ENCODE measurements around the gene STN1. TPM values are rescaled to one million over a fixed set of nuclear protein-coding genes. Genes with fewer than 3 reads are reported as not detected.

STN1 gene
- total and polyA plus RNA-seq, 2 experiments from 2014 or later: 20.5 to 20.8 TPM

- no peak for DNase-seq
- peaks cover 9% of the 10 kb centered on the region for H3F3A ChIP-seq (ENCODE audit: insufficient read depth)
- no peaks in the 10 kb centered on the region for H3K27me3 ChIP-seq (replicated peaks; ENCODE audit: insufficient read depth)
- H3K27ac ChIP-seq: no peak overlapping the region
- no peaks in the 10 kb centered on the region for H4K20me1 ChIP-seq (ENCODE audit: insufficient read depth)
- in situ Hi-C loops (cut with MboI): no loop called here
- H3K9me2 ChIP-seq (ENCODE audit: insufficient read depth): no peaks in the 10 kb centered on the region
- H3K79me2 ChIP-seq (ENCODE audit: insufficient read depth): peaks cover 80% of the 10 kb centered on the region
- H3K9me3 ChIP-seq (ENCODE audit: low read depth): no peaks in the 10 kb centered on the region
- H2AFZ ChIP-seq: no peak overlapping the region
- no peak for TF ChIP-seq EZH2phosphoT487 (IDR thresholded peaks at IDR 0.05; ENCODE audit: insufficient read depth, low read depth)
- no peak for TF ChIP-seq EZH2 (IDR thresholded peaks at IDR 0.05; ENCODE audit: insufficient read depth, poor library complexity, severe bottlenecking)
- 94 to 95% methylated on average over 4 of the region's 4 CpGs for WGBS, 2 experiments (ENCODE audit: low coverage in 1 of 2, low lambda C conversion rate in 2 of 2, missing lambda C conversion rate in 2 of 2)
- no peak overlapping the region for H3K4me3 ChIP-seq
- no peaks in the 10 kb centered on the region for H3K36me3 ChIP-seq (ENCODE audit: low read depth)
- no peak overlapping the region for H3K4me2 ChIP-seq (ENCODE audit: unreplicated experiment)
- H3K4me1 ChIP-seq (ENCODE audit: insufficient read depth): peaks cover 14% of the 10 kb centered on the region
- H3K9ac ChIP-seq: no peak overlapping the region
Observed at GRCh38 chr10:103838070-103838395, 80.0 kb downstream of the STN1 start.

GRCh38 chr10:103837370-103838069, 80.5 kb downstream of the STN1 start:
- Histone ChIP-seq H3K4me3 (no peak overlapping the region), H2AFZ (no peak overlapping the region), H3F3A (ENCODE audit: insufficient read depth) (peaks cover 4% of the 10 kb centered on the region), H3K9me2 (ENCODE audit: insufficient read depth) (no peaks in the 10 kb centered on the region), H3K4me2 (ENCODE audit: unreplicated experiment) (no peak overlapping the region), H3K27ac (no peak overlapping the region), H3K9ac (no peak overlapping the region), H3K9me3 (ENCODE audit: low read depth) (no peaks in the 10 kb centered on the region), H3K27me3 (replicated peaks; ENCODE audit: insufficient read depth) (no peaks in the 10 kb centered on the region), H3K36me3 (ENCODE audit: low read depth) (no peaks in the 10 kb centered on the region), H3K79me2 (ENCODE audit: insufficient read depth) (peaks cover 78% of the 10 kb centered on the region), H4K20me1 (ENCODE audit: insufficient read depth) (no peaks in the 10 kb centered on the region), H3K4me1 (ENCODE audit: insufficient read depth) (peaks cover 10% of the 10 kb centered on the region)
- DNase-seq: no peak
- 80 to 83% methylated on average over 10 of the region's 10 CpGs for WGBS, 2 experiments (ENCODE audit: low coverage in 1 of 2, low lambda C conversion rate in 2 of 2, missing lambda C conversion rate in 2 of 2)
- in situ Hi-C loops (cut with MboI): no loop called here
- no peak for TF ChIP-seq EZH2 (IDR thresholded peaks at IDR 0.05; ENCODE audit: insufficient read depth, poor library complexity, severe bottlenecking)
- TF ChIP-seq EZH2phosphoT487 (IDR thresholded peaks at IDR 0.05; ENCODE audit: insufficient read depth, low read depth): no peak

- TF ChIP-seq EZH2phosphoT487 (IDR thresholded peaks at IDR 0.05; ENCODE audit: insufficient read depth, low read depth) (no peak), EZH2 (IDR thresholded peaks at IDR 0.05; ENCODE audit: insufficient read depth, poor library complexity, severe bottlenecking) (no peak)
- WGBS, 2 experiments (ENCODE audit: low coverage in 1 of 2, low lambda C conversion rate in 2 of 2, missing lambda C conversion rate in 2 of 2): 95% methylated on average over 9 of the region's 9 CpGs
- H3K36me3 ChIP-seq (ENCODE audit: low read depth): no peaks in the 10 kb centered on the region
- no peaks in the 10 kb centered on the region for H3K9me2 ChIP-seq (ENCODE audit: insufficient read depth)
- no peaks in the 10 kb centered on the region for H3F3A ChIP-seq (ENCODE audit: insufficient read depth)
- DNase-seq: no peak
- no peak overlapping the region for H3K27ac ChIP-seq
- H3K4me2 ChIP-seq (ENCODE audit: unreplicated experiment): no peak overlapping the region
- H3K9ac ChIP-seq: no peak overlapping the region
- H3K4me3 ChIP-seq: no peak overlapping the region
- no peaks in the 10 kb centered on the region for H3K27me3 ChIP-seq (replicated peaks; ENCODE audit: insufficient read depth)
- peaks cover 75% of the 10 kb centered on the region for H3K79me2 ChIP-seq (ENCODE audit: insufficient read depth)
- in situ Hi-C loops (cut with MboI): no loop called here
- H3K9me3 ChIP-seq (ENCODE audit: low read depth): no peaks in the 10 kb centered on the region
- no peaks in the 10 kb centered on the region for H4K20me1 ChIP-seq (ENCODE audit: insufficient read depth)
- H2AFZ ChIP-seq: no peak overlapping the region
- H3K4me1 ChIP-seq (ENCODE audit: insufficient read depth): peaks cover 10% of the 10 kb centered on the region
Observed at GRCh38 chr10:103836861-103837260, 81.1 kb downstream of the STN1 start.

GRCh38 chr10:103836273-103836672, 81.7 kb downstream of the STN1 start:
- TF ChIP-seq EZH2 (IDR thresholded peaks at IDR 0.05; ENCODE audit: insufficient read depth, poor library complexity, severe bottlenecking): no peak
- TF ChIP-seq EZH2phosphoT487 (IDR thresholded peaks at IDR 0.05; ENCODE audit: insufficient read depth, low read depth): no peak
- Histone ChIP-seq H3K9me2 (ENCODE audit: insufficient read depth) (no peaks in the 10 kb centered on the region), H3K9ac (no peak overlapping the region), H3F3A (ENCODE audit: insufficient read depth) (no peaks in the 10 kb centered on the region), H2AFZ (no peak overlapping the region), H3K27ac (no peak overlapping the region), H3K4me3 (no peak overlapping the region), H3K27me3 (replicated peaks; ENCODE audit: insufficient read depth) (no peaks in the 10 kb centered on the region), H3K4me2 (ENCODE audit: unreplicated experiment) (no peak overlapping the region), H3K36me3 (ENCODE audit: low read depth) (no peaks in the 10 kb centered on the region), H4K20me1 (ENCODE audit: insufficient read depth) (no peaks in the 10 kb centered on the region), H3K79me2 (ENCODE audit: insufficient read depth) (peaks cover 77% of the 10 kb centered on the region), H3K9me3 (ENCODE audit: low read depth) (no peaks in the 10 kb centered on the region), H3K4me1 (ENCODE audit: insufficient read depth) (peaks cover 10% of the 10 kb centered on the region)
- in situ Hi-C loops (cut with MboI): no loop called here
- WGBS, 2 experiments (ENCODE audit: low coverage in 1 of 2, low lambda C conversion rate in 2 of 2, missing lambda C conversion rate in 2 of 2): 53% methylated on average over 1 of the region's 1 CpG
- DNase-seq: no peak

Data from GM23248 (cell line).